ENCODE data around the gene SHISA8. TPM values are rescaled to one million over a fixed set of nuclear protein-coding genes. Genes with fewer than 3 reads are reported as not detected.
"Not testable (repeated sequence)": the region's sequence is repeated elsewhere in the genome, so short reads cannot be mapped to it uniquely, and the experiment has no call there.

SHISA8 gene
- 0.78 and 5.5 TPM in 2 replicates for total RNA-seq (2014; rRNA removed; shearing (Covaris generic))

DNA sequence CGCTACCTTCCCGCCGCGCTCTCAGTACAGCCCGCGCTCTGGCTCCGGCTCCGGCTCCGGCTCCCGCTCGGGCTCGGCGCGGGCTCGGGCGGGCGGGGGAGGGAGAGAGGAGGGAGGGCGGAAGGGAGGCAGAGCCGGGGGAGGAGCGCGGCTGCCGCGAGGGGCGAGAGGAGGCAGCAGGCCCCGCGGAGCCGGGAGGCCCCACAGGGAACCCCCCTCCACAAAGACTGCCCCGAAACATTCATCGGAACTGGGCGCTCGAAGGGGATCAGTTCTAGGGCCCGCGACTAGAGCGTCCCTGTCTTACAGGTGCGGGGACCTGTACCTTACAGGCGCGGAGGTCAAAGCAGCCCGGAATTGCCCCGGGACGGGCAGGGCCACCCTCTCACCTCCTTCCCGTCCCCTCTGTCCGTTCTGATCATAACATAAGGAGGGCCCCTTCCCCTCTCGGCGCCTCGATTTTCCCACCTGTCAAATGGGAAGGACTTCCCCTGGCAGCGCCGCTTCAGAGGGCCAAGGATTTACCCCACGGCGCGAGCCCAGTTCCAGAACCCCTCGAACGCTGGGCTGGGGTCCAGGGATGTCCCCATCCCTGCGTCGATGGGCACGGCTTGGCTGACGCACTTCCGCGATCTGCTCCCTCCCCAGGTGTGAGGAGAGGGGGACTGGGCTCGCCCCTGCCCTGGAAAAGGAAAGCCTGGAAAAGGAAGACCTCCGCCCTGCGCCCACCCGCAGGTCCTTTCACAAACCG lies at the start of gene SHISA8:
Gene SHISA8, minus strand, starts transcription at position 40 of the 751 bp plus-strand sequence. CDS start 407 bp downstream, outside the sequence.
- peak; percentile 77 for DNase-seq (ENCODE audit: low spot score)
- in situ Hi-C loops (cut with HindIII; ENCODE audit: low sequenced_read_pairs) = no loop called here

DNA sequence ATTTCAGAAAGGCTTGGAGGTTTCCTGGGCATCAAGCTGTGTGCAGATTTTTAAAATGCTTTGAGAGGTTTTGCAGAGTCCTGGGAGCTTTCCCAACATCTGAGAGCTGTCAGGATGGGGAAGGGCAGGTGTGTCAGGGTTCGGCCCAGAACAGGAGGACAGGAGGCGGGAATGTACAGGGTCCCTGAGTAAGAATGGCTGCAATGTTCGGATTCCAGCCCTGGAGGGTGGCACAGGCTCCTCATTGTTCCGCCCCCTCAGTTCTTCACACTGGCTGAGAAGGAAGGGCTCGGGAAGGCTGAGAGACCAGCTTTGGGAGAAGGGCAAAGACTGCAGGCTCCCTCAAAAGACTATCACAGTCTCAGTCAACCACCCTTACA lies 49.2 kb upstream of the SHISA8 start:
- no peak for DNase-seq (ENCODE audit: low spot score)
- in situ Hi-C loops (cut with HindIII; ENCODE audit: low sequenced_read_pairs) = no loop called here

DNA sequence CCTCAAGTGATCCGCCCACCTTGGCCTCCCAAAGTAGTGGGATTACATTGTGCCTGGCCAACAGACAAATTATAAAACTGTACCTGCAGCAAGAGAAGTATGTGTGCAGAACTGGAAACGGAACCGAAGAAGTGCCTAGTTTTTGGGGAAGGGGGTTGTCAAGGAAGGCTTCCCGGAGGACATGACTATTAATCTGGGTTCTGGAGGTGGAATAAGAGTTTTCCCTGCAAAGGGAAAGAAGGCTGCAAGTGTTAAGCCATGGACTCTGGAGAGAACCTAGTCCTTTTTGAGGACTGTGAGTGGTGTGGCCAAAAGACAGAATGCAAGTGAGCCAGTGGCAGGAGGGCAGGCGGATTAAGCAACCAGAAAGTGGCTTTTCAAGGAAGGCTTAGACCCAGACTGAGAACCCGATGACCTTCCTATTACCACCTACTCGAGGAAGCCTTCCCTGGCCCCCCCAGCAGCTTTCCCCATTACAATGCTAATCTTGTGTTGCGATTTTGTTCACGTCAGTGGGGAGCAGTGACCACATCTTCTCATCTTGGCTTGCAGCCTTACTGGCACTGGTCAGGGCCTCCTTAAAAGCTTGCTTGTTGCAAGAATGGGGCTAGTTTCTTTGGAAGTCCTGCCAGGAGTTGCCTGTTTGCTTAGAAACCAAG lies 48.7 kb upstream of the SHISA8 start:
- peak; percentile 59 for DNase-seq (ENCODE audit: low spot score)
- in situ Hi-C loops (cut with HindIII; ENCODE audit: low sequenced_read_pairs) = no loop called here

DNA sequence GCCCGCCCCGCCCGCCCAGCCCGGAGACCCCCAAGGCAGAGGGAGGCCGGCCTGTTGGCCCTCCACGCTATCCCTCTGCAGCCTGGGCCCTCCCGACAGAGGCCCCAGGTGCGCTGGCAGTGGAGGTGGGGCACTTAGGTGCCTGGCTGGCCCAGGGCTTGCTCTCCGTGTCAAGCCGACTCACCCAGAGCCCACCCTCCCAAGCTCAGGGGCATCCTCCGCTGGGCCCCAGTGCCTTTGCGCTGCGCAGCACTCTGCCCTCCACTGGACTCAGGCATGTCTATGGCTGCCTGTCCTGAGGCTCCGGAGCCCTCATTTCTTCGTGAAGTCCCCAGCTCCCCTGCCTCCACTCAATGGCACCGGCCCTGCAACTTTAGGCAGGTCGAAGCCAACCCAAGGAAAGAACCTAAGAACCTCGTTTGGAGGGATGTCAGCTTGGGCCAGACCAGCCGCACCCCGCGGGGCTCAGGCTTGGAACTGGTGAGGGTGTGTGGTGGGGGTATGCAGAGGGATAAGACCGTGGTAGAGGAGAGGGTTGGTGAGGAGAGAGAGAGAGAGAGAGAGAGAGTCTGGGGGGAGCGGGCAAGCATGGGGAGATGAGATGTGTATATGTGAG lies 43.2 kb upstream of the SHISA8 start:
- DNase-seq (ENCODE audit: low spot score) = no peak
- in situ Hi-C loops (cut with HindIII; ENCODE audit: low sequenced_read_pairs) = no loop called here

DNA sequence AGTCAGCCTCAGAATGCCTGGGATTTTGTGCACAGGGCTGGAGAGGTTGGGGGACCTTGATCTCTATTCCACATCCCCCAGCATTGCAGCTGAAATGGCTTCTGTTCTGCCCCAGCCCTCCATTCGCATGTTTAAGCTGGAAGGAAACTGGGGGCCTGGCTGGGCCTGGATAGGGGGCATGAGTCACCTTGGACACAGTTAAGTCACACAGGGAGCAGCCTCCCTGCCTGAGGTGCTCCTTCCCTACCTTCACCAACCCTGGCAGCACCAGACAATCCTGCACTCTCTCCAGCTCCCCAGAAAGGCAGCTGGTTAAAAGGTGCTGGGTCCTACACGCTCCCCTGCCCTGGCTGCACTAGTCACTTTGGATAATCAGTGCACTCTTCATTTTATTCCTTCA lies 37.8 kb upstream of the SHISA8 start:
- no peak for DNase-seq (ENCODE audit: low spot score)
- in situ Hi-C loops (cut with HindIII; ENCODE audit: low sequenced_read_pairs) = no loop called here

DNA sequence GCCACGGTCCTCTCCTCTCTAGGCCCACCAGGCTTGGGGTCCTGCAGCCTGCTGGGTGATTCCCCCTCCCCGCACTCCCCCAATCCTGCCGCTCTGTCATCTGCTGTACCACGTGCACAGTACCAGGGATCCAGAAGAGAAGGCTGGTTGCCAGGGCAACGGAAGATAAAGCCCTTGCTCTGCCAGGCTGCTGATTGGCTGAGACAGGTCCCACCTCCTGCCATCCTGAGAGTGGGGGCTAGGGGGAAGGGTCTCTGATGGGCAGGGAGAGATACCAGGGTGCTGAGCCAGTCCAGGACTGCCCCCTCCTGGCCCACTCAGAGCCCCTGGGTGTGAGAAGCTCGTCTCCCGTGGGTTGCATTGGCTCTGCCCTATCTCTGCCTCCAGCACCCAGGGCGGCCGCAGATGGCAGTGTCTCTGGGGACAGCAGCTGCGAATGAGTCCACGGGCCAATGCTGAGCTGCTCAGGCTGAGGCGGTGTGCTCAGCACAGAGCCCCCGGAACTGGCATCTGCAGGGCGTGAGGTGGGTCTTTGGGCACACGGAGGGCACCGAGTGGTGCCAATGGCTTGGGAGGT lies 37.1 kb upstream of the SHISA8 start, which contains the start of gene SMIM45:
Gene SMIM45, plus strand, starts transcription at position 253 of the 577 bp plus-strand sequence.
- DNase-seq (ENCODE audit: low spot score) = peak; percentile 97
- in situ Hi-C loops (cut with HindIII; ENCODE audit: low sequenced_read_pairs) = no loop called here

DNA sequence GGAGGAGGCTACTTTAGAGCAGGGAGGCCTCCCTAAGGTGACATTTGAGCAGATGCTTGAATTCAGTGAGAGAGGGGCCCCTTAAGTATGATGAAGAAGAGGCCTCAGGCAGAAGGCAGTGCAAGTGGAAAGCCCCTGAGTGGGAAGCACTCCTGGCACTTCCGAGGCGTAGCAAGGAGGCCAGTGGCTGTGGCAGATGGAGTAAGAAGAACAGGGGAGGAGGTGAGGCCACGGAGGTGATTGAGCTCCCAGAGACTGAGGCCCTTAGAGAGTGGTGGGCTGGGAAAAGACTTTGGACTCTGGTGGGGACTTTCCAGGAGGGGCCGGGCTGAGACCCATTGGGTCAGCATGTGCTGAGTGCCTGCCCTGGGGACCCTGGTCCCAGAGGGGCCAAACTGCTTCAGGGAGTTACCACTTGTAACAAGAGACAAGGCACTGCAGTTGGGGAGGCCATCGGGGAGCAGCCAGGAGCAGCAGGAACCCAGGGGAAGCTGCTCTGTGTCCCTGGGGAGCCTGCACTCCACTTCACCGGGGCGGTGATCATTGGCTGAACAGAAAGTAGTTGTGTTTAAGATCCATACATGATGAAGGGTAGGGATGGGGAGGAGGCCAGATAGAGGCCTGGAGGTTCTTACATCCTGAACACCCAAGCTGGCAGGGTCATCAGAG lies 34.6 kb upstream of the SHISA8 start:
- DNase-seq (ENCODE audit: low spot score) = no peak
- in situ Hi-C loops (cut with HindIII; ENCODE audit: low sequenced_read_pairs) = no loop called here

DNA sequence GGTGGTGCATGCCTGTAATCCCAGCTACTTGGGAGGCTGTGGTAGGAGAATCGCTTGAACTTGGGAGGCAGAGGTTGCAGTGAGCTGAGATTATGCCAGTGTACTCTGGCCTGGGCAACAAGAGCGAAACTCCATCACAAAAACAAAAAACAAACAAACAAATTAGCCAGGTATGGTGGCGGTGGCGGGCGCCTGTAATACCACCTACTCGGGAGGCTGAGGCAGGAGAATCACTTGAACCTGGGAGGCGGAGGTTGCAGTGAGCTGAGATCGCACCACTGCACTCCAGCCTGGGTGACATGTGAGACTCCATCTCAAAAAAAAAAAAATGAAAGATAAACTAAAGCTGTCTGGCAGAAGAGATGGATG lies 34.0 kb upstream of the SHISA8 start:
- in situ Hi-C loops (cut with HindIII; ENCODE audit: low sequenced_read_pairs) = not testable (repeated sequence)

DNA sequence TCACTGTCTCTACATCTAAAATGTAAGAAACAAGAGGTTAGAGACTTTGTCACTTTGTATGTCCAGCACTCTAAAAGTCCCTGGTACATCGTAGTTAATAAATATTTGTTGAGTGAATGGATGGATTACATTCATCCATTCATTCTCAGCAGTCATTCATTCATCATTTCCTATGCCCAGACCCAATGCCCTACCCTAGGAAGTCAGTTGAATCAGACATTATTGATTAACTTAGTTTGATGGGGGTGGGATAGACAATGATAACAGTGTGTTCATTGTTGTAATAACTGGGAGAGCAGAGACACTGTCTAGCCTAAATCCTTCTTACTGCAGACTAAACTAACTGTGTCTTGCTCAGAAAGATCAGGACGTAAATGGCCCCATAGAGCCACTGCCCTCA lies 33.3 kb upstream of the SHISA8 start:
- in situ Hi-C loops (cut with HindIII; ENCODE audit: low sequenced_read_pairs) = no loop called here
- no peak for DNase-seq (ENCODE audit: low spot score)

More for the DNA sequence above, 34.0 kb upstream of the SHISA8 start:
- not testable (repeated sequence) for DNase-seq (ENCODE audit: low spot score)

DNA sequence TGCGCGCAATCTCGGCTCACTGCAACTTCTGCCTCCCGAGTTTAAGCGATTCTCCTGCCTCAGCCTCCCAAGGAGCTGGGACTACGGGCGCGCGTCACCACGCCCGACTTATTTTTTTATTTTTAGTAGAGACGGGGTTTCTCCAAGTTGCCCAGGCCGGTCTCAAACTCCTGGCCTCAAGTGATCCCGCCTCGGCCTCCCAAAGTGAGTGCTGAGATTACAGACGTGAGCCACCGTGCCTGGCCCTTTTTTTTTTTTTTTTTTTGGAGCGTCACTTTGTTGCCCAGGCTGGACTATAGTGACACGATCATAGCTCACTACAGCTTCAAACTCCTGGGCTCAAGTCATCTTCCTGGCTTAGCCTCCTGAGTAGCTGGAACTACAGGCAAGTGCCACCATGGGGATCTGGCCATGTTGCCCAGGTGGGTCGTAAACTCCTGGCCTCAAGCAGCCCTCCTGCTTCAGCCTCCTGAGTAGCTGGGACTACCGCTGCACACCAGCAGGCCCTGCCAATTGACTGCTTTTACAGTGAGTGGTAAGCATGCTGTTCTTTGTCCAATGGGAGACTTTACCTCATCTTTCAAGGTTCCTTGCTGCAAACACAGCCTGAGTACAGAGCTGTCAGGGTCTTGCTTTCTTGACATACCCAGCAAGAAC lies 32.7 kb upstream of the SHISA8 start:
- DNase-seq (ENCODE audit: low spot score) = no peak
- in situ Hi-C loops (cut with HindIII; ENCODE audit: low sequenced_read_pairs) = no loop called here

DNA sequence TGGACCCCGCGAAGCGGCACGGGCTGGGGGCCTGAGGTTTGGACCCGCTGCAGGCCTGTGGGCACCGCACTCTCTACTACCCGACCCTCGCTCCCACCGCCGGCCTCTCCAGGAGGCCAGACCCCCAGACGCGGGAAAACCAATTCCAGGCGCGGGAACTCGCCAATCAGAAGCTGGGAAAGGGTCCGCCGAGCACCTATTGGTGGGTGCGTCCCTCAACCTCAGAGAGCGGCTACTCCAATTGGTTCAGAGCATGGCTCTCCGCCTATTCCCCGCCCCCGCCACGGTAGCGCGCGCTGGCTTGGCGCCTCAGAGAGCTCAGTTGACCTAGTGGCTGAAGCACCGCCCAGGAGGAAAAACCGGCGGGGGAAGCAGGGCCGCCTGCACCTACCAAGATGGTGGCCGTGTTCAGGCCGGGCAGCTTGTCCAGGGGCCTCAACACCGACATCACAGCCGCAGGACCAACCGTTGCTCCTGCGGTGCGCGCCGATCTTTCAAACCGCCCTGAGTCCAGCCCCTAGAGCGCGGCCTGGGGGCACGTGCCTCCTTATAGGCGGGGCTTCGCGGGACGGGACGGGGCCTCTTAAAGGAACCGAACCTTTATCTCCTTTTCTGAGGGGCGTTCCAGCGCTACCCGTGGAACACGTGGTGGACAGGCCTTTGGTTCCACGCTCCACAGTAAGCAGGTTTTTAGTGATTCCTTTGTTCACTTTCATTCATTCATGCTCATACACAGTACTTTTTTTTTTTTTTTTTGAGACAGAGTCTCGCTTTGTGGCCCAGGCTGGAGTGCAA lies 32.0 kb upstream of the SHISA8 start, which contains the start of gene CENPM:
Gene CENPM, minus strand, starts transcription at position 524 of the 795 bp plus-strand sequence. Its CDS starts 76 bp downstream, at position 448.
- peak; percentile 96 for DNase-seq (ENCODE audit: low spot score)
- in situ Hi-C loops (cut with HindIII; ENCODE audit: low sequenced_read_pairs) = no loop called here

DNA sequence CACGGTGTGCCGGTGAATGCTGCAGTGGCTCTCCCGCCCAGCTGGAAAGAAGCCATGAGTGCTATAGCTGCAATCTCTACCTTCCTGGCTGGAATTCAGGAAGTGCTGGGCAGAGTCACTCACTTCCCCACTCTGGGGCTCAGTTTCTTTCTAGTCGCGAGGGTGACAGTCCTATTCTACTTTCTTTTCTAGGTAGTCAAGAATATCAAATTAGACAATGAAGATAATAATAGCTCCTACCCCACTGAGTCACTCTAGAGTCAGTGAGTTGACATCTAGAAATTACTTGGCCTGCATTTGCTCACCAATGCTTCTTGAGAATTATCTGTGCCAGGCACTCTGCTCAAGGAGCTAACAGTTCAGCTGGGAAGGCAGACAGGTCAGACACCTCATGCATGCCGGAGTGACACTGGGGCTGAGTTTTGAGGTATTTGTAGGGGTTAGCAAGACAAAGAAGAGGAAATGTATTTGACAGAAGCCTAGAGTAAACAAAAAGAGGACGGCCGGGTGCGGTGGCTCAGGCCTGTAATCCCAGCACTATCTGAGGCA lies 28.9 kb upstream of the SHISA8 start:
- in situ Hi-C loops (cut with HindIII; ENCODE audit: low sequenced_read_pairs) = no loop called here
- no peak for DNase-seq (ENCODE audit: low spot score)

DNA sequence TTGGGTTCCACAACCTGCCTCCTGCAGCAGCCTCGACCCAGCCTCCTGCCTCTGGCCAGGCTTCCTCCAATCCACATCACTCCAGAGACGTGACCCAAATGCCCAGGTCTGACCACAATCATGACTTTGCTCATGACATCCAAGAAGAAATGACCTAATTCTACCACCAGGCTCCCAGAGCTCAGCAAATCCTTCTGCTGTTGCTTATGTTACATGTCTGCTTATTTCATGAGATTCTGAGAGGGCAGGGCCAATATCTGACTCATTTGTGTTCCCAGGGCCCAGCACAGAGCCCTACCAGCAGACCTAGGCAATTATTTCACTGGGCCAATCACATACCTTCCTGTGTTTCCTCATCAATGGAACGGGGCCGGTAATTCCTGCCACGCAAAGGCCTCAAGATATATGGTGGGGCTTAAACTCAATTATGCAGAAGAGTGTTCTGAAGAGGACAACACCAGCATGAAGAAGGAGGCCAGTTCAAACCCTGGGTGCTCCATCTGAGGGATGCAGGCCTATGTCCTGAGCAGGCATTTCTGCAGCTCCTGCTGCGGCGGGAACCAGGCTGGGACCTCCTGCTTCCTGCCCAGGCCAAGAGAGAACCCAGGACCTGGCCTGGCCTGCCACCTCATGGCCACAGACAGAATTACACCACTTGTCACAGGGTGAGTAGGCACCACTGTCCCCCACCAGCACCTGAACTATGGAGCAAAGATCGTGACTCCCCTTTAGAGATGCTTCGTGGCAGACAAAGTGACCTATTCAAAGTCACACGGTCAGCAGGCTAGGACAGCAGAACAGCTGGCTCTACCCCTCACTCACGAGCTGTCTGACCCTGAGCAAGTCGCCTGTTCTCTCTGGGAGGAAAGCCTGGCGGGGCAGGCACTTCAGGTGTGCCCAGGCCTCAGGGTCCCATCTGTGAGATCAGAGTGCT lies 26.2 kb upstream of the SHISA8 start:
- in situ Hi-C loops (cut with HindIII; ENCODE audit: low sequenced_read_pairs) = no loop called here

DNA sequence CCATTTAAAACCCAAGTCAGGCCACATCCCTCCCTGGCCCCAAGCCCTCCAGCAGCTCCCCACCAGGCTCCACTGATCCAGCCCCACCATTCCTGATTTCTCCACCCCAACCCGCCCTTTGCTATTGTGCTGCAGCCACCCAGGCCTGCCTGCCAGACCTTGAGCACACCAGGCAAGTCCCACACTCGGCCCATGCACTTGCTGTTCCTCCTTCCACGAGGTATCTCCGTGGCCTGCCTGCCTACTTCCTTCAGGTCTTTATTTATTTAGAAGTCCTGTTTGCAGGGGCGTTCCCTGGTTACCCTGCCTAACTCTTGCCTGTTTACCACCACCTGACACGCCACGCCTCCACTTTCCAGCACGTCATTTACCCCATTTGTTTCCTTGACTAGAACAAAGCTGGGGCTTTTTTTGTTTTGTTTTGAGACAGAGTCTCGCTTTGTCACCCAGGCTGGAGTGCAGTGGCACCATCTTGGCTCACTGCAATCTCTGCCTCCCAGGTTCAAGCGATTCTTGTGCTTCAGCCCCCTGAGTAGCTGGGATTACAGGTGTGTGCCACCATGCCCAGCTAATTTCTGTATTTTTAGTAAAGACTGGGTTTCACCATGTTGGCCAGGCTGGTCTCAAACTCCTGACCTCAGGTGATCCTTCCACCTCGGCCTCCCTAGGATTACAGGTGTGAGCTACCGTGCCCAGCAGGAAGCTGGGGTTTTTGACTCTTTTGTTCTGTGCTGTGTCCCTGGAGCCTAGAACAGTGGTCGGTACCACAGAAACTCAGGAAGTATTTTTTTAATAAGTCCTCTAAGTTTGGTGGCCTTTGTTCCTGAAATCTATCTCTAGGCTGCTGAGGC lies 25.3 kb upstream of the SHISA8 start:
- DNase-seq (ENCODE audit: low spot score) = no peak
- in situ Hi-C loops (cut with HindIII; ENCODE audit: low sequenced_read_pairs) = no loop called here

More for the DNA sequence above, 26.2 kb upstream of the SHISA8 start:
- peak; percentile 93 for DNase-seq (ENCODE audit: low spot score)

DNA sequence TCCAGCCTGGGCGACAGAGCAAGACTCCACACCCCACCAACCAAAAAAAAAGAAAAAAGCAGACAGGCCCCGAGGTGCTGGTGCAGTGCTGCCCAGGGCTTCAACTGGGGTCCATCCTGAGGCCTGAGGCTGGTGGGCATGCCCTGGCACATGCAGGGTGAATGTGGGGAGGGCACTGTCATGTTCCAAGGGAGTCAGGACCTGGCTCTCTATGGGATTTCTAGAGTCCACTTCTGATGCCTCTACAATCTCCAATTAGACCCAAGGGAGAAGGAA lies 22.0 kb upstream of the SHISA8 start:
- in situ Hi-C loops (cut with HindIII; ENCODE audit: low sequenced_read_pairs) = no loop called here
- DNase-seq (ENCODE audit: low spot score) = no peak

DNA sequence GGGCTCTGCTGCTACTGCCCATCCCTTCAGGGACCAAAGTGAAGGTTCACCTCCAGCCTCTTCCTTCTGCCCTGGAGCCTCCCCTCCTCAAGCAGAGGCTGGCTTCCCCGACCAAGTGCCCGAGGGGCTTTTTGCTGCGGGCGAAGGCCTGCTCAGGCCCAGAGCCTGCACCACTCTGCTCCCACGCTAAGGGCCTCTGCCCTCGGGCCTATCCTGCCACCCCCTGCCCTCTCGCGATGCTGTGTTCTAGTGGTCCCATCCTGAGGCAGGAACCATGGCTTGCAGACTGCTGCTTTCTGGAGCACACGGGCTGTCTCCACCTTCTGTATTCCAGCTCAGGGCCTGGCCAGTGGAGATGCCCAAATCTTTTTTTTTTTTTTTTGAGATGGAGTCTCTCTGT lies 20.6 kb upstream of the SHISA8 start:
- in situ Hi-C loops (cut with HindIII; ENCODE audit: low sequenced_read_pairs) = no loop called here
- no peak for DNase-seq (ENCODE audit: low spot score)

Measured in G401 (cell line).